Caco-2 (cell line): Measurements from ENCODE around the gene NPAS2. TPM values are rescaled to one million over a fixed set of nuclear protein-coding genes. Genes with fewer than 3 reads are reported as not detected.

Source experiments
- BruUV-seq: library from RNA; stranded (reverse); fragments of 400-500 nt; replicated peaks from 2 replicates; lab custom pipeline; 2021; lab: Mats Ljungman, UMichigan
- CTCF ChIA-PET: fragments of 300-600 bp; sonication (Branson Sonifier 250); formaldehyde crosslinking; loops from one replicate; lab custom pipeline; 2022; ENCODE audit warnings: antibody characterized with exemption; lab: Charles Lee
- POLR2A ChIA-PET: fragments of 300-600 bp; sonication (Branson Sonifier 250); formaldehyde crosslinking; loops from one replicate; lab custom pipeline; 2022; ENCODE audit warnings: antibody characterized with exemption; lab: Charles Lee
- DNase-seq, 2 experiments: peaks; one replicate each; pipeline versions ENCODE4 v3.0.0 to v3.0.0-alpha.2; 2020 to 2022
- H3K27me3 ChIP-seq: replicated peaks from 2 replicates; pipeline ENCODE4 v1.6.0; 2011; ENCODE audit warnings: low read length; ENCODE audit not compliant: control insufficient read depth, insufficient read depth
- H3K36me3 ChIP-seq: 2 replicates; pipeline ENCODE4 v1.5.1; 2011; ENCODE audit warnings: low read length; ENCODE audit not compliant: control insufficient read depth, insufficient read depth
- H3K4me1 ChIP-seq: fragments of 250-450 bp; sonication (Bioruptor Pico); 2 replicates; pipeline ENCODE4 v1.5.1; 2020; ENCODE audit warnings: mild to moderate bottlenecking
- H3K4me3 ChIP-seq: 2 replicates; pipeline ENCODE4 v1.5.1; 2011; ENCODE audit warnings: low read depth, mild to moderate bottlenecking, control low read depth, low read length
- H3K9me3 ChIP-seq: fragments of 250-450 bp; sonication (Bioruptor Pico); 2 replicates; pipeline ENCODE4 v1.5.1; 2020; ENCODE audit warnings: mild to moderate bottlenecking, moderate library complexity
- H3K27ac Mint-ChIP-seq: one replicate; pipeline ENCODE4 v1.8.0; 2022; ENCODE audit warnings: mixed read lengths; ENCODE audit not compliant: unreplicated experiment
- H3K27me3 Mint-ChIP-seq: one replicate; pipeline ENCODE4 v1.8.0; 2022; ENCODE audit warnings: mixed read lengths; ENCODE audit not compliant: insufficient read depth, unreplicated experiment
- H3K36me3 Mint-ChIP-seq: one replicate; pipeline ENCODE4 v1.8.0; 2022; ENCODE audit warnings: mild to moderate bottlenecking, mixed read lengths; ENCODE audit not compliant: insufficient read depth, unreplicated experiment
- H3K4me1 Mint-ChIP-seq: one replicate; pipeline ENCODE4 v1.8.0; 2022; ENCODE audit warnings: low read depth, mixed read lengths; ENCODE audit not compliant: unreplicated experiment
- H3K4me3 Mint-ChIP-seq: one replicate; pipeline ENCODE4 v1.8.0; 2022; ENCODE audit warnings: mild to moderate bottlenecking, moderate library complexity, mixed read lengths; ENCODE audit not compliant: unreplicated experiment
- H3K9me3 Mint-ChIP-seq: one replicate; pipeline ENCODE4 v1.8.0; 2022; ENCODE audit warnings: mixed read lengths; ENCODE audit not compliant: unreplicated experiment
- intact Hi-C: fragments of 100-400 bp; cut with micrococcal nuclease; formaldehyde crosslinking; loops from one replicate; pipeline ENCODE4 v1.10.0; 2022; ENCODE audit not compliant: unreplicated experiment
- total RNA-seq: library from RNA; stranded (reverse); gene quantifications from 2 replicates; pipeline ENCODE4 v1.2.3, GENCODE V29; 2022
- TF ChIP-seq, protein P1 (sequence below), 2 experiments: fragments of 200-600 bp in 1 of 2; IDR thresholded peaks; 1 replicate in 1 of 2; 2 replicates in 1 of 2; pipeline versions ENCODE4 v1.5.1 to v1.8.0; 2011 to 2022; ENCODE audit warnings: antibody characterized with exemption in 1 of 2, control low read depth in 1 of 2, inconsistent platforms in 1 of 2, low read depth in 1 of 2, low read length in 1 of 2, mild to moderate bottlenecking in 1 of 2, moderate library complexity in 1 of 2; ENCODE audit not compliant: insufficient read depth in 1 of 2, severe bottlenecking in 1 of 2, unreplicated experiment in 1 of 2

Gene NPAS2
- total RNA-seq, 1 experiment from 2014 or later: 2.8 TPM

DNA sequence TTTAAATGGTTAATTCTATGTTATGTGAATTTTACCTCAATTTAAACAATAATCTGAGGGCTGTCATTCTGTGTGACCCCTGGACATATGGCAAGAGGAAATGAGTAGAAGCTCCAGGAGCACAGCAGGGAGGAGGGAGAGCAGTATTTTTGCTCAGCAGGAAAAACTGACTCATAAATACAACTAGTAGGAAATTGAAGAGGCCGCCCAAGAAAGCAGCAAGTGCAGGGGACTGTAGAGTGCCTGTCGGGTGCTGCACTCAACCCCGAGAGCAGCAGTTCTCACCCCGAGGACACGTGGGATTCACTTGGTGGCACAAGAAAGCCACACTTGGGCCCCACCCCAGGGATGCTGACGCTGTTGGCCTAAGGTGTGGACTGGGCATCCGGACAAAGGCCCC lies 60.8 kb downstream of the NPAS2 start:
- Histone ChIP-seq H3K27me3 (no peaks in the 10 kb centered on the region), H3K4me3 (no peak overlapping the region), H3K36me3 (no peaks in the 10 kb centered on the region), H3K4me1 (peaks cover 36% of the 10 kb centered on the region), H3K9me3 (no peaks in the 10 kb centered on the region)
- intact Hi-C loops: no loop called here
- Mint-ChIP-seq H3K27ac (no peak overlapping the region), H3K9me3 (no peaks in the 10 kb centered on the region), H3K36me3 (peaks cover 7% of the 10 kb centered on the region), H3K27me3 (no peaks in the 10 kb centered on the region), H3K4me3 (no peak overlapping the region), H3K4me1 (peaks cover 31% of the 10 kb centered on the region)
- CTCF ChIA-PET: no interaction called here
- POLR2A ChIA-PET: no interaction called here
- TF ChIP-seq, protein P1, sequence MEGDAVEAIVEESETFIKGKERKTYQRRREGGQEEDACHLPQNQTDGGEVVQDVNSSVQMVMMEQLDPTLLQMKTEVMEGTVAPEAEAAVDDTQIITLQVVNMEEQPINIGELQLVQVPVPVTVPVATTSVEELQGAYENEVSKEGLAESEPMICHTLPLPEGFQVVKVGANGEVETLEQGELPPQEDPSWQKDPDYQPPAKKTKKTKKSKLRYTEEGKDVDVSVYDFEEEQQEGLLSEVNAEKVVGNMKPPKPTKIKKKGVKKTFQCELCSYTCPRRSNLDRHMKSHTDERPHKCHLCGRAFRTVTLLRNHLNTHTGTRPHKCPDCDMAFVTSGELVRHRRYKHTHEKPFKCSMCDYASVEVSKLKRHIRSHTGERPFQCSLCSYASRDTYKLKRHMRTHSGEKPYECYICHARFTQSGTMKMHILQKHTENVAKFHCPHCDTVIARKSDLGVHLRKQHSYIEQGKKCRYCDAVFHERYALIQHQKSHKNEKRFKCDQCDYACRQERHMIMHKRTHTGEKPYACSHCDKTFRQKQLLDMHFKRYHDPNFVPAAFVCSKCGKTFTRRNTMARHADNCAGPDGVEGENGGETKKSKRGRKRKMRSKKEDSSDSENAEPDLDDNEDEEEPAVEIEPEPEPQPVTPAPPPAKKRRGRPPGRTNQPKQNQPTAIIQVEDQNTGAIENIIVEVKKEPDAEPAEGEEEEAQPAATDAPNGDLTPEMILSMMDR (IDR thresholded peaks at IDR 0.05; ENCODE audit: insufficient read depth in 1 of 2, low read depth in 1 of 2, low read length in 1 of 2, severe bottlenecking in 1 of 2, unreplicated experiment in 1 of 2): no peak
- DNase-seq: no peak
- BruUV-seq: no TSS peak

DNA sequence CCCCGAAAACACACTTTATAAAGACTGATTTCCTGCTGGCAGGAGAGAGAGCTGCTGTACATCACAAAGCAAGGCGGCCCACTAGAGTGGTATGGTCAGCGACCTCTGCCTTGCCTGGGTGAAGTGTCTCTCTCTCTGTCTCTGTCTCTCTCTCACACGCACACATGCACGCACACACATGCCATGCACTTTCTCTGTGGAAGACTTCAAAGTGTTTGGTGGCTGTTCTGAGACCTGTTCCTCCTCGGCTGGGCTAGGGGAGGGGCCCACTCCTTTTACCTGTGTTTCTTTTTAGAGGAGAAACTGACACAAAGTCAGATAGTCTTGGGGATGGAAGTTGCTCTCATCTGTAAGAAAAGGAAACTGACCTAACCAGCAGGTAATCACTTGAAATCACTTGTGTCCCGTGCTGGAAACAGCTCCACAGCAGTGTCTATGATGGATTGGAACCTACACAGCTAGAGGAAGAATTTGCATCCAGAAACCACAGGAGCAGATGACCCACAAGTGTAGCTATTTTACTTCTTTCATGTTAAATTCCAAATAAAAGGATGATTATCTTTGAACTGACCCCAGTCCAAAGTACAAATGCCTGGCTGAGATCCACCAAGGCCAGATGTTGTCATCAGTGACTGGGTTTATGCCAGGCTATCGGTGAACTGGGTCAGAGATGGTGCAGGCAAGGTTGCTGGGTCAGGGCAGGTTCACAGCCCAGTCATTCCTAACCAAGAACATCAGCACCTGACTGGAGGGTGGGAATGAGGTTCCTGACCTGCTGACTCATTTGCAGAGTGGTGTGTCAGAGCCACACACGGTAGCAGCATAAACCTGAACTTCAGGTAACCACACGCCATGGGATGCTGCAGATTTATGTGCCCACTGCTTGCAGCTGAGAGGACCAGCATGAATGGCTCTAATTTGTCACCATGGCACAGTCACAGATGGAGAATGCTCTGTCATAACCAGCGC lies 63.0 kb downstream of the NPAS2 start:
- H3K27me3 Mint-ChIP-seq: no peaks in the 10 kb centered on the region
- Histone ChIP-seq H3K4me3 (no peak overlapping the region), H3K27me3 (no peaks in the 10 kb centered on the region), H3K36me3 (no peaks in the 10 kb centered on the region), H3K4me1 (peaks cover 28% of the 10 kb centered on the region), H3K9me3 (no peaks in the 10 kb centered on the region)
- POLR2A ChIA-PET: interaction anchor here (0.6 kb wide), 1 partner anchor 64 kb away, joined by 4 read pairs; no protein-coding TSS in a partner anchor
- H3K9me3 Mint-ChIP-seq: no peaks in the 10 kb centered on the region
- DNase-seq: peak; percentile 22 to 49
- no TSS peak for BruUV-seq
- H3K27ac Mint-ChIP-seq: no peak overlapping the region
- H3K4me3 Mint-ChIP-seq: peak overlapping the region; percentile 16
- TF ChIP-seq, protein P1 (IDR thresholded peaks at IDR 0.05; ENCODE audit: insufficient read depth in 1 of 2, low read depth in 1 of 2, low read length in 1 of 2, severe bottlenecking in 1 of 2, unreplicated experiment in 1 of 2): no peak
- CTCF ChIA-PET: no interaction called here
- peaks cover 25% of the 10 kb centered on the region for H3K4me1 Mint-ChIP-seq
- intact Hi-C loops: no loop called here
- peaks cover 7% of the 10 kb centered on the region for H3K36me3 Mint-ChIP-seq

DNA sequence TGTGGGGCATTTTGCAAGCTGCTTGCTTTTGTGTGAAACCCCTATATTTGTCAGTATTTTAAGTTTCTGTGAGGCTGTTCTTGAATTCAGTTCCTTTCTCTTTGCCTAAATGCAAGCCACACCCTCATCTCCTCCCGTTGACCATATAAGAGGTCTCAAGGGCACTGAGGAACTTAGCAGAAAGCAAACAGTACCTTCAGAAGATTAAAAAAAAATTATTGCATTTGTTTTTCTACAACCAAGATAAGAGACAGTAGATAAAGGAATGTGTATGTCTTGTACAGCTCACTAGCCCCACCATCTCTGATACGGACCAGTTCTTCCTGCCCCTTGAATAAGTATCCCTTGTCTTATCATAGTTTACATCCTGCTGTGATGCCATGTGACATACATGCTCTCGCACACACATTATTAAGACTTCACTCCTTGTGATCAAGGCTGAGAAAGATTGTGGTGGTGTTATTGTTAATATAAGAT lies 64.2 kb downstream of the NPAS2 start:
- no TSS peak for BruUV-seq
- Mint-ChIP-seq H3K4me1 (peaks cover 25% of the 10 kb centered on the region), H3K9me3 (no peaks in the 10 kb centered on the region), H3K27me3 (no peaks in the 10 kb centered on the region), H3K27ac (no peak overlapping the region), H3K4me3 (no peak overlapping the region), H3K36me3 (peaks cover 7% of the 10 kb centered on the region)
- Histone ChIP-seq H3K4me3 (no peak overlapping the region), H3K27me3 (no peaks in the 10 kb centered on the region), H3K9me3 (no peaks in the 10 kb centered on the region), H3K4me1 (peaks cover 28% of the 10 kb centered on the region), H3K36me3 (no peaks in the 10 kb centered on the region)
- POLR2A ChIA-PET: no interaction called here
- DNase-seq: peak; percentile 48 to 73
- CTCF ChIA-PET: no interaction called here
- intact Hi-C loops: loop anchor here (1.0 kb wide), 3 partner anchors 20 to 100 kb away; no protein-coding TSS in a partner anchor
- TF ChIP-seq, protein P1 (IDR thresholded peaks at IDR 0.05; ENCODE audit: insufficient read depth in 1 of 2, low read depth in 1 of 2, low read length in 1 of 2, severe bottlenecking in 1 of 2, unreplicated experiment in 1 of 2): no peak
